NCI-H69 (cell line): Measurements from ENCODE around the gene LRRC2.
"Not testable (repeated sequence)": the region's sequence is repeated elsewhere in the genome, so short reads cannot be mapped to it uniquely, and the experiment has no call there.

Experiments
- DNase-seq: peaks from one replicate; lab custom pipeline; 2025; lab: John Stamatoyannopoulos, UW

Gene LRRC2

DNA sequence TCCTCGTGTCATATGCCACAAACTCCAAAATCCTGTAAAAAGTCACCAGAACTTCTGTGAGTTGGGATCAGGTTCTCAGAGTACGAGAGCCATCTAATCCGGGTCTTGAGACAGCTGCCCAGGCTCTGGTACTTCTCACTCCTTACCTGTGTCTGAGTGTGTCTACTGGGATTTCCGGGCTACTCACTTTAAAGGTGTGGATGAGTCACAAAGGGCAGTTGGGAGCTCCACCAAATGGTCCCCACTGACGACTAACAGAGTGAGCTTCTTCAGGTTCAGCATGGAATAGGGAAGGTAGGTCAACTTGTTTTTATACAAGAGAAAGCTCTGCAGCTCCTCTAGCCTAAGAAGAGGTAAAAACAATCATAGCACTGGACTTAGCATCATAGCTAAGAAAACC, 38.9 kb downstream of the LRRC2 start:
- no peak for DNase-seq

DNA sequence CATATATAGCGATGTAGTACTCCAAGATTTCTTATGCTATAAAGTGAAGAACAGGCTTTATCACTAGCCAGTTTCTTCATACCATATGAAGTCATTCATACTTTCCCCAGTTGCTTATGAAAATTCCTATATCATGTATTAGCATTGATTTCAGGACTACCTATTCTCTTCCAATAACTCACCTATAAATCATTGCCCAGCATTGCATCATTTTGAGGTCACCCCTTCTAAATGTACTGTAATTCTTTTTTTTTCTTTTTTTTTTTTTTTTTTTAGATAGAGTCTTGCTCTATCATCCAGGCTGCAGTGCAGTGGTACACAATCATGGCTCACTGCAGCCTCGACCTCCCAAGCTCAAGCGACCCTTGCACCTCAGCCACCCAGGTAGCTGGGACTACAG, 41.3 kb downstream of the LRRC2 start:
- no peak for DNase-seq

DNA sequence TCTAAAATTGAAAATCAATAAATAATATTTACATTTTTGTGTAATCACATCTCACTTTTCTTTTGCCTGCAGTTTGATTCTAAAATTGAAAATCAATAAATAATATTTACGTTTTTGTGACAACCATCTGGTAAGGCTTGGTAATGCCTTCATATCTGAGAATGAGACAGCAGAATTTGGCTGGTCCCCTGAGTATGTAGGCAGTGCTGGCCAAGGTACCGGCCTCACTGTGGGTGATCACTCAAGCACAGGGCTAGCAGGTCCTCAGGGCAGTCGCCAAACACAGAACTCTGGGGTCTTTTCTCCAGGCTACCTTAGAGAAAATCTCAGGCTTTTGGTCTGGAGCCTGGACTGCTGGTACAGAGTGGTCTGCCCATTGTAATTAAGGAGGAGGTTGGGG, 42.1 kb downstream of the LRRC2 start:
- DNase-seq, result no peak

DNA sequence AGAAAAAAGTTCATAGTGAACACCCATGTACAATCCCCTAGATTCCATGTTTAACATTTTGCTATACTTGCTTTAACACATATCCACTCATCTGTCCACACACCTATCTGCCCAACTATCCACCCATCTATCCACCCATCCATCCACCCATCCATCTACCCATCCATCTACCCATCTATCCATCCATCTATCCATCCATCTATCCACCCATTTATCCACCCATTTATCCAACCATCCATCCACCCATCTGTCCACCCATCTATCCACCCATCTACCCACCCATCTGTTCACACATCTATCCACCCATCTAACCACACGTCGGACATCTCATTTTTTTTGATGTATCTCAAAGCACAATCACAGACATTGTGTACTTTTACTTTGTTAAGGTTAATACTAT, 42.5 kb downstream of the LRRC2 start:
- DNase-seq, result no peak

DNA sequence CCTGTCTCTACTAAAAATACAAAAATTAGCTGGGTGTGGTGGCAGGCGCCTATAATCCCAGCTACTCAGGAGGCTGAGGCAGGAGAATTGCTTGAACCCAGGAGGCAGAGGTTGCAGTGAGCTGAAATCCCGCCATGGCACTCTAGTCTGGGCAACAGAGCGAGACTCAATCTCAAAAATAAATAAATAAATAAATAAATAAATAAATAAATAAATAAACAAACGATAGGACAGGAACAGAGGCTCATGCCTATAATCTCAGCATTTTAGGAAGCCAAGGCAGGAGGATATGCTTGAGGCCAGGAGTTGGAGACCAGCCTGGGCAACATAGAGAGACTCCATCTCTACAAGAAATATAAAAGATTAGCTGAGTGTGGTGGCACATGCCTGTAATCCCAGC, 43.9 kb downstream of the LRRC2 start:
- not testable (repeated sequence) for DNase-seq

DNA sequence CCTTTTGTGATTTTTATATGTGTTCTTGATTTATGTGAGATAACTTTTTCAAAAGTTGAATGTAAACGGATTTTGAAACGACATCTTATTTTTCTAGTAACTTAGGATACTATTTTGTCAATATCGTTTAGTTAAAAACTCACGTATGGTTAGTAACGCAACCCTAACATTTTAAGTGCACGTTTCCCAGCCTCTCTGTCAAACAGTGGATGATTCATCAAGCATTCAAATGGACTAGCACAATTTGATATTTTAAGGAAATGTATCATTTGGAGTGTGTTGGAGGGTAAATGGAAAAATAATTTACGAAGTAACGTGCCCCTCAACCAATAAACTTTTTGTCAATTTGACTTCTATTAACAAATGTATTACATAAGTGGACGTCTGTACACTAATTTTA, 45.0 kb downstream of the LRRC2 start:
- no peak for DNase-seq

DNA sequence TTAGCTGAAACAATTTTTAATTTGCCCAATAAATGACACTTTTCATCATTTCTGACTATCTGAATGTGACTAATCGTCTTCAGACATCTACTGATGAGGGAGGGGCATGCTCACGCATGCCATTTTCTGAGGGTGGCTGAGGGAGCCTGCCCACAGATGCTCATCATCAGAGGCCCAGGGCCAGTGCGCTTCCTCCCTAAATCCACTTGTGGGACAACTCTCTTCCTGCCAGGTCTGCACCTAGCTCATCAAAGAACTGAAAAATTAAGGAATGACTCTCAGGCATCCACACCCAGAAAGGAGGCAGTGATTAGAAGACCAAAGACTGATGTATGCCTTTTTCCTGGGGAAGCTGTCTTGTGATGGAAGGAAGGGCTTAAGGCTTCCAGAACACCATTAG, 45.6 kb downstream of the LRRC2 start:
- DNase-seq, result no peak

DNA sequence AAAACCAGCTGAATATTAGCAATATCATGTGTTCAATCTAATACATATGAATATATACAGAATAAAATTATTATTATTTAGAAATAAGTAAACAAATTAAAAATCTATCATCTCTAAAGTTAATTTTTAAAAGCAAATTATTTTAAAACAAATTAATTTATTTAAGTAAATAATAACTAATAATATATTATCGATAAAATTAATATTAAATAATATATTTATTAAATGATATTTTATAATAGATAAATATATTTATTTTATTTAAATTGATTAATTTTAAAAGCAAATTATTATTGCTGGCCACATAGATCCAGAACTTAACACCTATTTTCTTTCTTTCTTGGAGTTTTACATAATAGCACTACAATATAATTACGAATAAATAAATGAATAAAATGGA, 46.1 kb downstream of the LRRC2 start:
- DNase-seq, result no peak

DNA sequence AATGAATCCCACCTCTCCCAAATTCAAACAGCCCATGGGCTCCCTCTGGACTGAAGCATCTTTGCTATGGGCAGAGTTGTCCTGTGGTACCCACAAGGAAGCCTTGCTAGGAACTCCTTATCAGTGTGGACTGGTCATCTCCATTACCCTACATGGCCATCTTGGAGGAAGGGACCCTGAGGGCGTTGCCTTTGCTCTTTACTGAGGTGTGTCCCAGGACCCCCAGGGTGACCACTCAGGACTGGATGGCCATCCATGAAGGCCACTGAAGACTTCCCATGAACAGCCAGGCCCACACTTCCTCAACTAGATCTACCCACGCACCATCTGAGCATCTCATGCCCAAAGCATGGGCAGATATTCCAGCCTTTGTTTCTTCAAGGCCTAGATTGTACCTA, 48.3 kb downstream of the LRRC2 start:
- DNase-seq, result no peak

DNA sequence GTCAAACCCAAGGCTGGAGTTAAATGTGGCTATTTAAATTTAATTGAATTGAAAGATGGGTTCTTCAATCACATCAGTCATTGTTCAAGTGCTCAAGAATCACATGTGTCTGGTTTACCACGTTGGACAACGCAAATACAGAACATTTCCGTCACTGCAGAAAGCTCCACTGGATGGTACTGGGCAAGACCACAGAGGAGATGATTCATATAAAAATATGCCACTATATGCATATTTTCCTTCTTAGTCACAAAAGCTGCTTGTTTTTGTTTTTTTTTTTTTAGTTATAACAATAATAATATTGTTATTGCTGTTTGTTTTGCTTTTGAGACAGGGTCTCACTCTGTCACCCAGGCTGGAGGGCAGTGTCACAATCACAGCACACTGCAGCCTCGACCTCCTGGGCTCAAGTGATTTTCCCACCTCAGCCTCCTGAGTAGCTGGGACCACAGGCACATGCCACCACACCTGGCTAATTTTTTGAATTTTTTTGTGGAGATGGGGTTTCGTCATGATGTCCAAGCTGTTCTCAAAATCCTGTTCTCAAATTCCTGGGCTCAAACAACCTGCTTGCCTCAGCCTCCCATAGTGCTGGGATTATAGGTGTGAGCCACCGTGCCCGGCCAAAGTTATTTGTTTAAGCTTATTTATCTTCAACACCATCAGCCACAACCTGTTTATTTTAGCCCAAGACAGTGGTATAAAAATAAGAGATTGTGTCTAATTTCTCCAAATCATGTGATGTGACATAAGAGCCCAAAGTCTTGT, 48.9 kb downstream of the LRRC2 start:
- DNase-seq, result no peak

DNA sequence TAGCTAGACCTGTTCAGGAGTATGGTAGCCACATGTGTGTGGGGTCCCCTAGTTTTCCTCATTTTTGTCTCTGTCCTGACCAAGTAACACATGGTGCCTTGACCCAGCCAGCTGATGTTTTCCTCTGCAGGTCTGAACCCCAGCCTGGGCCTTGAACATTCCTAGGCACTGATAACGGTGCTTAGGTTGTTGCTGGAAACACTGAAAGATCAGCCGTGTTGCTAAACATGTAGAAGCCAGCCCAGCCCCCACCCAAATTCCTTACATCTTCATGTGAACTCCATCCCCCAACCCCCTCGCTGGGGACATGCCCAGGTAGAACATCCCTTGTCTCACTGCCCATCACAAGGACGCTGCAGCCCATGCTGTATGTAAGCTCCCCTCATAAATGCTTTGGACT, 49.6 kb downstream of the LRRC2 start:
- no peak for DNase-seq

DNA sequence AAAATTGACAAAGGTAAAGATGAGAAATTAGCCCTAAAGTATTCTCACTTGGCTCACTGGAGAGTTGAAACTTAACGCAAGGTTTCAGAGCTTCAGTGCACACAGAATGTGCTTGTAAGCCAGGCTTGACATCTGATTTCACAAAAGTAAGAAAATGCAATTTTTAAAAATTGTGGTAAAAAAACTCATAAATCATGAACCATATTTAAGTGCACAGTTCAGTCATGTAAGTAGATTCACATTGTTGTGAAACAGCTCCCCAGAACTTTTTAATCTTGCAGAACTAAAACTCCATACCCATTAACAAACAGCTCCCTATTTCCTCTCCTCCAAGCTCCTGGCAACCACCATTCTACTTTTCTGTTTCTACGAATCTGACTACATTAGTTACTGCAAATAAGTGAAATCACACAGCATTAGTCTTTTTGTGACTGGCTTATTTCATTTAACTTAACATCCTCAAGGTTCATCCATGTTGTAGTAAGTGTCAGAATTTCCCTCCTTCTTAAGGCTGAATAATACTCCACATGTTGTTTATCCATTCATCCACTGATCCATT, 53.8 kb downstream of the LRRC2 start:
- DNase-seq, result no peak

DNA sequence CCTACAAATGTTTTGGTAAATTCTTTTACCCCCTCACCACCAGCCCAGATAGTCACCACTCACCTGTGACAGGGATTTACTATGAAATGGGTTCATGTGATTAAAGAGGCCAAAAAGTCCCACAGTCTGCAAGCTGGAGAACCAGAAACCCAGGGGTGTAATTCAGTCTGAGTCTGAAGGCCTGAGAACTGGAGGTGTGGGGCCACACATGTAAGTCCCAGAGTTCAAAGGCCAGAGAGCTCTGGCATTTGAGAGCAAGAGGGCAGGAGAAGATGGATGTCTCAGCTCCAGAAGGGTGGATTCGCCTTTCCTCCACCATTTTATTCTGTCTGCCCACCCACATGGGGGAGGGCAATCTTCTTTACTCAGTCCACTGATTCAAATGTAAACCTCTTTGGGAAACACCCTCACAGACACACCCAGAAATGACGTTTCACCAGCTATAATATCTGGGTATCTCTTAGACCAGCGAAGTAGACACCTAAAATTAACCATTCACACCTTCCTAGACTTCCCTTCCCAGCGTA, 56.4 kb downstream of the LRRC2 start:
- no peak for DNase-seq

DNA sequence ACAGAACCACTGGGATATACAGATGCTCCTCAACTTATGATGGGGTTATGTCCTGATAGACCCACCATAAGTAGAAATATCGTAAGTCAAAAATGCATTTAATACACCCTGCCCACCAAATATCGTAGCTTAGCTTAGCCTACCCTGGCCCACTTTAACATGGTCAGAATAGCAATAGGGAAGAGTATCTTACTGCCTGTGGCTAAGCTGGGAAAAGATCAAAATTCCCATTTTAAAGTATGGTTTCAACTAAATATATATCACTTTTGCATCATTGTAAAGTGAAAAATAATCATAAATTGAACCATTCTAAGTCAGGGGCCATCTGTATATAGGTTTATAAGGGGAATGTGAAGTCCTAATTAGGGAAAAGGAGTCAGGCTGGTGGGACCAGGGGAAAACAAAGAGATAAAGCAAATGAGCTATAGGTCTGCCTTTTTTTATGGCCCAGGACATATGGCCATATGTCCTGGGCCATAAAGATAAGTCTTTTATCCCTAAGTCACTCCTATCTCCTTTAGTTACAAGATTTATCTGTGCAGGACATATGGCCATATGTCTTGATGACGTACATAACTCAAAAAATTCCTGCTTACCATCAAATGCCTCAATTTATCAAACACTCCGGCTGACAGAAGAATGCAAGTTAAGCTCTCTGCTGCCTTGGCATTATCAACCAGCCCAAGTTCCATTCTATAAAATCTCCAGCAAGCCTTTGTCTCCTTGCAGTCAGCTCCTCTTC, 57.1 kb downstream of the LRRC2 start:
- no peak for DNase-seq

DNA sequence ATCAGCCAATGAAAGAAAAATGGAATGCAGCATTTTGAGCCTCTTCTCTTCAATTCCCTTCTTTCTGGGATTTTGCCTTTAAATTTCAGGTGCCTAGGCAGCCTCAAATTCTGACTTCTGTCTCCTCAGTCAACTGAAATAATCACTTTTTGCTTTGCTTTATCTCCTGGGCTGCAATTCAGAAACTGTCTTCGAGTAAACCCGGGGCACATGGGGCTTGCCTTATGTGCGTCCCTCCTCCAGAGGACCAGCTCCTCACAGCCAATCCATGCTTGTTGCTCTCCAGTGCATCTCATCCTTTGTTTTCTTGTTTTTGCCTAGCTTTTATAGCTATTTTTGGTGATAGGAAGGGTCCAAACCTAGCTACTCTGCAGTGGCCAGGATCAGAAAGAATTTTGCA, 59.6 kb downstream of the LRRC2 start:
- DNase-seq, result no peak

DNA sequence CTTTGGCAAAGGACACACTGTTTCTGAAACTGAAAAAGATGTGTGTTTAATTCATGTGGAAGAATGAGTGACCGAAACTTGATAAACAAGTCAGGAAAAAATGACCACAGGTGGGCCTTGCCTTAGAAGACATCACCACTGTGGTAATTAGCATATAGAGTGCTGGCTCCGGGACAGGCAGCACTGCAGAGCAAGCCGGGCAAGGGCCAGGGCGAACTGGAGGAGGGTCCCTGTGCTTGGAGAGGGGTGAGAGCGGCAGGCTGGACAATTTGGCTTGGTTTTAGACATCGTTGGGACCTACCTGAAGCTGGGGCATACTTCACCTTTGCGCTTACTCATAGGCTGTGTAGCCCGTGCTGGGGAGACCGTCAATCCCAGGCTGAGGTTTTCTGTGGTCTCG, 60.1 kb downstream of the LRRC2 start:
- DNase-seq, result no peak

DNA sequence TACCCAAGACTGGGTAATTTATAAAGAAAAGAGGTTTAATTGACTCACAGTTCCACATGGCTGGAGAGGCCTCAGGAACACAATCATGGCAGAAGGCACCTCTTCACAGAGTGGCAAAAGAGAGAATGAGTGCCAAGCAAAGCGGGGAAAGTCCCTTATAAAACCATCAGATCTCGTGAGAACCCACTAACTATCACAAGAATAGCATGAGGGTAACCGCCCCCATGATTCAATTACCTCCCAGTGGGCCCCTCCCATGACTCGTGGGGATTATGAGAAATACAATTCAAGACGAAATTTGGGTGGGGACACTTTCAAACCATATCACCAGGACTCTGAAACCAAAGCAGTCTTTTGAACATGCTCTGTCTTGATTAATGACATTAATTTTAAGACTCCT, 61.3 kb downstream of the LRRC2 start:
- DNase-seq, result no peak

DNA sequence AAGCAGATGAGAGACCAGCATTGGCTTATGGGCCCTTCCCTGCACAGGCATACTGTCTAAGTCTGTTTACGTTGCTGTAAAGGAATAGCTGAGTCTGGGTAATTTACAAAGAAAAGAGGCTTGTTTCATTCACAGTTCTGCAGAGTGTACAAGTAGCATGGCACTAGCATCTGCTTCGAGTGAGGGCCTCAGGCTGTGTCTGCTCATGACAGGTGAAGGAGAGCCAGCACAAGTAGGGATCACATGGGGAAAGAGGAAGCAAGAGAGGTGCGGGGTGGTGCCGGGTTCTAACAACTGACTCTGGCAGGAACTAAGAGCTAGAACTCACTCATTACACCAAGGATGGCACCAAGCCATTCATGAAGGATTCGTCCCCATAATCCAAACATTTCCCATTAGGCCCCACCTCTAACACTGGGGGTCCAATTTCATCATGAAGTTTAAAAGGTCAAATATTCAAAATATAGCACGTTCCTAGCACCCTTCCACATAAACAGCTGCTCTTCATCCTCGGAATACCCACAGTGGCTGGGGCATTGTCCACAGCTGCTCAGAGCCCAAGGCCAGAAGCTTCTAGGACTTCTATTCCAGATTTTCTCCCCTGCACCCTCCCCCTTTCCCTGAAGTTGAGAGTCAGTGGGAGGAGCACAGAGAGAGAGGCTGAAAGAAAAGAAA, 62.8 kb downstream of the LRRC2 start:
- no peak for DNase-seq

DNA sequence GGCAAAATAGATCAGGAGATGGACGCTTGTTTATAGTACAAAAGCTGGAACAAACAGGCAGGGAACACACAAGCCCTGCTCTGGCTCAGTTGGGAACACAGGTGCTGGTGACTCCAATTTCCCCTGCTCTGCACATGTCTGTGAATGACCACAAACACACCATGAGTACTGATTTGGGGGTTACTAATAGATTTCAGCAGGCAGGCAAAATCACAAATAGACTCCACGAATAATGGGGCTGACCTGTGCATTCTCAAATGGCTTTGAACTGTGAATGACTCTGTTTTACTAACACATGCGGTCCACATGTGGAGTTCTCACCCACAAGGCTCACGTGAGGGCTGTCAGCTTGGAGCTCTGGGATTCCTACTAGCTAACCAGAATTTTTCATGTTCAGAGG, 64.4 kb downstream of the LRRC2 start:
- DNase-seq, result no peak

DNA sequence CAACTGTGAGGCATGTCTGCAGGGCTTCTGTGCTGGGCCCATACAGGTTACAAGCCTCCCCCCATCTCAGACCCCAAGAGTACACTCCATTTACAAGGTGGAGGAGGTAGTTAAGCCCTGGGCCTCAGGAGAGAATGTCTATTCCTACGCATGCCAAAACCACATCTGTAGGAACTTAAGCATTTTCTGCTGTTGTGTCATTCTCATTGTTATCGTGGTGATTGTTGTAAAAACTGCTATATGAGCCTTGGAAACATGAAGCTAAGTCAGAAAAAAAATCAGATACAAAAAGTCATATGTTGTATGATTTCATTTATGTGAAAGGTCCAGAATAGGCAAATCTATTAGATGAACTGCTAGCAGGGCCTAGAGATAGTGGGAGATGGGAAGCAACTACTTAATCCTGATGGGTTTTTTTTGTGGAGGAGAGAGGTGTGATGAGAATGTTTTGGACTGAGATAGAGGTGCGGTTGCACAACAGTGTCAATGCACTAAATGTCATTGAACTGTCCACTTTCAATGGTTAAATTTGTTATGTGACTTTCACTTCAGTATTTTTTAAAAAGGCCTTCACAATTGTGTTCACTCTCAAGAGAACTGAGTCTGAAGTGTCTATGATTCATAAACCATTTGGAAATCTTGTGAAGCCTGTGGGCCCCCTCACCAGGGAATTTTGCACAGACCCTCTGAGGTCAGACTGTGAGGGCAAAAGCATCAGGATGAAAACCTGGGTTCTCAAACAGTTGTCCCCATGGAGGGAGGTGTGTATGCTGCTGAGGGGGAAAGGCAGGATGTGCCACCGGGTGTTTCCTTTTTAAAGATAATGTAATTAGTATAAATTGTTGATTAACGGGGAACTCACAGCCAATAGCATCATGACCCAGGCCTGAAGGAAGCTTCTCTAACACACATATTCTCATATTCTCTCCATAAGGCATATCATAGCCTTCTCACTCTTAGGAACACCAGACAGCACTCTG, 65.2 kb downstream of the LRRC2 start:
- no peak for DNase-seq

DNA sequence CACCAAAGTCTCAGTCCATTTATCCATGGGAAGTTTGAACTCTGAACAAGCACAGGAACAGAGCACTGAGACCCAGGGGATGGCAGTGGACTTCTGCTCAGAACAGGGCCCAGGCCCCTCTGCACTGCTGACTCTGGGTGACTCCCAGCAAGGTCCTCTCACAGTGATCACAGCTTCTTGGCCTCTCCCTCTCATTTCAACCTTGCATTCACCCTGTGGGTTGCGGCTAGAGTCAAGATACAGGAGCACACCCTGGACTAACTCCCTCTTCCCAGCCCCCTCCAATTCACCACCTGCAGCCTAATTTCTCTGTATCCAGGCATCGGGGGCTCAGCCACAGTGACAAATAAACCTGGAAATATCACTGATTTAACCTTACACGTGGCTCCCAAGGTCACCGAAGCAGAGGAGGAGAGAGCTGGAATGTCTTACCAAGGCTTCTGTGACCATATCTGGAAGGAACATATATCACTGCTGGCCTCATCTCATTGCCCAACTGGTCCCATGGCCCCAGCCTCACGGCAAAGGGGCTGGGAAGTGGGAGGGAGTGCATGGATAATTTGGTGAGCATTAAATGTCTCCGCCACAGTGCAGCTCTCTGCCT, 67.1 kb downstream of the LRRC2 start:
- no peak for DNase-seq
